H9 (cell line): ENCODE measurements around the gene GGA3. TPM values are rescaled to one million over a fixed set of nuclear protein-coding genes. Genes with fewer than 3 reads are reported as not detected.

Experiments used
- DNase-seq: peaks from one replicate; pipeline ENCODE4 v3.0.0-alpha.2; 2017
- H2AFZ ChIP-seq: one replicate; pipeline ENCODE4 v1.6.1; 2013; ENCODE audit warnings: mild to moderate bottlenecking, low read length, control low read depth, moderate library complexity
- H2AK5ac ChIP-seq: 2 replicates; pipeline ENCODE4 v1.6.1; 2013; ENCODE audit warnings: low read length, control low read depth, mixed read lengths; ENCODE audit not compliant: insufficient read length
- H2BK120ac ChIP-seq: one replicate; pipeline ENCODE4 v1.6.1; 2013; ENCODE audit warnings: low read depth, mild to moderate bottlenecking, low read length, control low read depth, inconsistent platforms; ENCODE audit not compliant: poor library complexity, severe bottlenecking
- H2BK12ac ChIP-seq: 2 replicates; pipeline ENCODE4 v1.6.1; 2013; ENCODE audit warnings: low read length, control low read depth, mixed read lengths, low read depth; ENCODE audit not compliant: insufficient read length
- H2BK15ac ChIP-seq: 2 replicates; pipeline ENCODE4 v1.6.1; 2013; ENCODE audit warnings: low read depth, low read length, control low read depth
- H2BK20ac ChIP-seq: one replicate; pipeline ENCODE4 v1.6.1; 2013; ENCODE audit warnings: low read depth, mild to moderate bottlenecking, low read length, control low read depth, inconsistent platforms; ENCODE audit not compliant: poor library complexity, severe bottlenecking
- H2BK5ac ChIP-seq: 2 replicates; pipeline ENCODE4 v1.6.1; 2013; ENCODE audit warnings: low read length, control low read depth, mixed read lengths; ENCODE audit not compliant: insufficient read length
- H3K14ac ChIP-seq: 2 replicates; pipeline ENCODE4 v1.6.1; 2013; ENCODE audit warnings: low read length, control low read depth; ENCODE audit not compliant: insufficient read depth
- H3K18ac ChIP-seq: 2 replicates; pipeline ENCODE4 v1.6.1; 2013; ENCODE audit warnings: low read depth, mild to moderate bottlenecking, mixed read lengths, low read length, control low read depth; ENCODE audit not compliant: insufficient read length
- H3K23ac ChIP-seq: 2 replicates; pipeline ENCODE4 v1.6.1; 2013; ENCODE audit warnings: low read length, control low read depth, mixed read lengths, low read depth; ENCODE audit not compliant: insufficient read length
- H3K23me2 ChIP-seq: 2 replicates; pipeline ENCODE4 v1.6.1; 2013; ENCODE audit warnings: low read depth, mild to moderate bottlenecking, mixed read lengths, low read length, control low read depth; ENCODE audit not compliant: insufficient read length, poor library complexity, severe bottlenecking
- H3K27ac ChIP-seq: 2 replicates; pipeline ENCODE4 v1.5.1; 2013; ENCODE audit warnings: low read length, control low read depth, mixed read lengths, low read depth; ENCODE audit not compliant: insufficient read length
- H3K27me3 ChIP-seq: 2 replicates; pipeline ENCODE4 v1.6.1; 2013; ENCODE audit warnings: low read length, control low read depth, inconsistent platforms; ENCODE audit not compliant: insufficient read depth
- H3K4ac ChIP-seq: 2 replicates; pipeline ENCODE4 v1.6.1; 2013; ENCODE audit warnings: low read depth, mild to moderate bottlenecking, control low read depth, inconsistent platforms, low read length, moderate library complexity
- H3K4me1 ChIP-seq: 2 replicates; pipeline ENCODE4 v1.6.1; 2013; ENCODE audit warnings: low read length, control low read depth, inconsistent platforms; ENCODE audit not compliant: insufficient read depth
- H3K4me2 ChIP-seq: 2 replicates; pipeline ENCODE4 v1.6.1; 2013; ENCODE audit warnings: low read length, control low read depth, mixed read lengths; ENCODE audit not compliant: insufficient read length, insufficient read depth
- H3K56ac ChIP-seq: 2 replicates; pipeline ENCODE4 v1.6.1; 2013; ENCODE audit warnings: low read depth, mild to moderate bottlenecking, mixed read lengths, low read length, control low read depth; ENCODE audit not compliant: insufficient read length
- H3K79me1 ChIP-seq: 2 replicates; pipeline ENCODE4 v1.6.1; 2013; ENCODE audit warnings: low read depth, mild to moderate bottlenecking, moderate library complexity, low read length, control low read depth, inconsistent platforms; ENCODE audit not compliant: insufficient read depth, poor library complexity, severe bottlenecking
- H3K79me2 ChIP-seq: 2 replicates; pipeline ENCODE4 v1.6.1; 2013; ENCODE audit warnings: low read length, control low read depth, inconsistent platforms; ENCODE audit not compliant: insufficient read depth
- H3K9ac ChIP-seq: 2 replicates; pipeline ENCODE4 v1.6.1; 2013; ENCODE audit warnings: low read length, control low read depth, mixed read lengths; ENCODE audit not compliant: insufficient read length; ENCODE audit errors: extremely low read depth
- H3K9me3 ChIP-seq: one replicate; pipeline ENCODE4 v1.6.1; 2013; ENCODE audit warnings: low read depth, low read length, inconsistent platforms; ENCODE audit not compliant: control insufficient read depth
- H3T11ph ChIP-seq: one replicate; pipeline ENCODE4 v1.6.1; 2013; ENCODE audit warnings: mild to moderate bottlenecking, low read length, control low read depth, inconsistent platforms
- H4K20me1 ChIP-seq: one replicate; pipeline ENCODE4 v1.6.1; 2013; ENCODE audit not compliant: control insufficient read depth, insufficient read length, insufficient read depth
- H4K5ac ChIP-seq: 2 replicates; pipeline ENCODE4 v1.6.1; 2013; ENCODE audit warnings: low read depth, mild to moderate bottlenecking, mixed read lengths, low read length, control low read depth; ENCODE audit not compliant: insufficient read length
- H4K8ac ChIP-seq: replicated peaks from 2 replicates; pipeline ENCODE4 v1.6.1; 2013; ENCODE audit warnings: low read length, control low read depth, mixed read lengths, low read depth; ENCODE audit not compliant: insufficient read length
- H4K91ac ChIP-seq: 2 replicates; pipeline ENCODE4 v1.6.1; 2013; ENCODE audit warnings: low read depth, mild to moderate bottlenecking, moderate library complexity, mixed read lengths, low read length, control low read depth; ENCODE audit not compliant: insufficient read length
- H3K27ac Mint-ChIP-seq, 3 experiments: 2 replicates in 2 of 3; 3 replicates in 1 of 3; pipeline ENCODE4 v1.8.0; 2020 to 2021; ENCODE audit warnings: mixed read lengths in 3 of 3, mild to moderate bottlenecking in 1 of 3, moderate library complexity in 1 of 3
- H3K27me3 Mint-ChIP-seq: 2 replicates; pipeline ENCODE4 v1.8.0; 2021; ENCODE audit warnings: low read depth, mild to moderate bottlenecking, moderate library complexity, mixed read lengths
- H3K36me3 Mint-ChIP-seq, 3 experiments: 2 replicates in 2 of 3; 3 replicates in 1 of 3; pipeline ENCODE4 v1.8.0; 2020 to 2021; ENCODE audit warnings: low read depth in 3 of 3, mixed read lengths in 3 of 3; ENCODE audit not compliant: insufficient read depth in 1 of 3
- H3K4me1 Mint-ChIP-seq, 2 experiments: 2 replicates each; pipeline ENCODE4 v1.8.0; 2020; ENCODE audit warnings: mixed read lengths in 2 of 2
- H3K4me3 Mint-ChIP-seq, 2 experiments: 2 replicates in 1 of 2; 3 replicates in 1 of 2; pipeline ENCODE4 v1.8.0; 2020 to 2021; ENCODE audit warnings: mild to moderate bottlenecking in 2 of 2, mixed read lengths in 2 of 2, moderate library complexity in 1 of 2
- H3K9me3 Mint-ChIP-seq, 2 experiments: 2 replicates in 1 of 2; 3 replicates in 1 of 2; pipeline ENCODE4 v1.8.0; 2020; ENCODE audit warnings: mild to moderate bottlenecking in 2 of 2, mixed read lengths in 2 of 2, moderate library complexity in 1 of 2
- WGBS: extraction: QIAGEN DNeasy Blood & Tissue Kit; methylation state at CpG from one replicate; pipeline ENCODE4 v1.1.7; 2013; ENCODE audit warnings: missing lambda C conversion rate, low lambda C conversion rate, mixed read lengths; ENCODE audit not compliant: insufficient read length; ENCODE audit errors: extremely low coverage; 5-methylcytosine and 5-hydroxymethylcytosine counted together
- total RNA-seq: library from RNA; stranded (reverse); gene quantifications from 2 replicates; pipeline ENCODE4 v1.2.1, GENCODE V29; 2021
- TF ChIP-seq, protein P1 (sequence below): fragments of 200-600 bp; sonication (generic); conservative IDR thresholded peaks from 3 replicates; pipeline ENCODE4 v1.8.0; 2021; ENCODE audit warnings: antibody characterized with exemption, mild to moderate bottlenecking

Gene GGA3
- total RNA-seq, 1 experiment from 2014 or later: 50.3 TPM

DNA sequence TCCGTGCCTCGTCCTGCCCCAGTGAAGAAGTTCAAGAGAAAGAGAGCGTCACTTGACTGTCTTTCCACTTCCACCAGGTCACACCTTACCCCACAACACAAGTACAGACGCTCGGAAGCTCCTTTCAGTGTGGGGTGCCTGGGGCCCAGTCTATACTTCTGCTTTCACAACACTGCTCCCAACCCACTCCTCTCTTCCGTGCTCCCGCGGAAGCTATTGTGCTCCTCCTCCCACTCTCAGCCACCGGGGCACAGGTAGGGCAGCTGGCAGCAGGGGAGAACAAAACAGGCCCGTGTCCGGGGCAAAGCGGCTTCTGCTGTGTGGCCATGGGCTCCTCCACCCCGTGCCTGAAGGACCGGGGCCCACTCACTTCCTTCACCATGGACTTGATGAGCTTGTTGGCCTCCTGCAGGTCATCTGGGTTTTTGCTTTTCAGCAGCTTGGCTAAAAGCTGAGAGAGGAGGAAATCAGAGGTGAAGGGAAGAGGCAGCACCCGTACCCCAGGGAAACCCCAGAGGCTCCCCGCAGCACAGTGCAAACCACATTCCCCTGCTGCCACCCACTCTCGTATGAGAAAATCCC, 18.9 kb downstream of the GGA3 start:
- H3K23ac ChIP-seq: no peak overlapping the region
- no peak overlapping the region for H3K14ac ChIP-seq
- H2BK5ac ChIP-seq: no peak overlapping the region
- H3K36me3 Mint-ChIP-seq: peaks cover 33 to 76% (median 76%) of the 10 kb centered on the region in 3 experiments; a peak in 6 of 7 replicates
- no peak overlapping the region for H3K4me3 Mint-ChIP-seq
- H2BK12ac ChIP-seq: no peak overlapping the region
- H3K4me2 ChIP-seq: no peak overlapping the region
- no peak overlapping the region for H2AFZ ChIP-seq
- no peak overlapping the region for H4K91ac ChIP-seq
- no peak overlapping the region for H2BK15ac ChIP-seq
- peaks cover 8 to 15% of the 10 kb centered on the region in 2 experiments for H3K4me1 Mint-ChIP-seq
- H3K27me3 Mint-ChIP-seq: no peaks in the 10 kb centered on the region
- no peak overlapping the region for H3K18ac ChIP-seq
- H3K27me3 ChIP-seq: no peaks in the 10 kb centered on the region
- H3K4me1 ChIP-seq: no peaks in the 10 kb centered on the region
- H2AK5ac ChIP-seq: no peak overlapping the region
- no peak overlapping the region for H2BK20ac ChIP-seq
- no peak overlapping the region for H2BK120ac ChIP-seq
- no peak overlapping the region for H3K56ac ChIP-seq
- WGBS: no CpG with 5 or more reads among the region's 17 CpGs
- TF ChIP-seq, protein P1, sequence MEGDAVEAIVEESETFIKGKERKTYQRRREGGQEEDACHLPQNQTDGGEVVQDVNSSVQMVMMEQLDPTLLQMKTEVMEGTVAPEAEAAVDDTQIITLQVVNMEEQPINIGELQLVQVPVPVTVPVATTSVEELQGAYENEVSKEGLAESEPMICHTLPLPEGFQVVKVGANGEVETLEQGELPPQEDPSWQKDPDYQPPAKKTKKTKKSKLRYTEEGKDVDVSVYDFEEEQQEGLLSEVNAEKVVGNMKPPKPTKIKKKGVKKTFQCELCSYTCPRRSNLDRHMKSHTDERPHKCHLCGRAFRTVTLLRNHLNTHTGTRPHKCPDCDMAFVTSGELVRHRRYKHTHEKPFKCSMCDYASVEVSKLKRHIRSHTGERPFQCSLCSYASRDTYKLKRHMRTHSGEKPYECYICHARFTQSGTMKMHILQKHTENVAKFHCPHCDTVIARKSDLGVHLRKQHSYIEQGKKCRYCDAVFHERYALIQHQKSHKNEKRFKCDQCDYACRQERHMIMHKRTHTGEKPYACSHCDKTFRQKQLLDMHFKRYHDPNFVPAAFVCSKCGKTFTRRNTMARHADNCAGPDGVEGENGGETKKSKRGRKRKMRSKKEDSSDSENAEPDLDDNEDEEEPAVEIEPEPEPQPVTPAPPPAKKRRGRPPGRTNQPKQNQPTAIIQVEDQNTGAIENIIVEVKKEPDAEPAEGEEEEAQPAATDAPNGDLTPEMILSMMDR: no peak
- no peaks in the 10 kb centered on the region for H3K79me1 ChIP-seq
- peak overlapping the region in 1 of 3 experiments; percentile 68; a peak in 1 of 7 replicates for H3K27ac Mint-ChIP-seq
- peaks cover 4% of the 10 kb centered on the region for H4K20me1 ChIP-seq
- DNase-seq: no peak
- H3K9me3 ChIP-seq: no peaks in the 10 kb centered on the region
- H3K9me3 Mint-ChIP-seq: no peaks in the 10 kb centered on the region
- no peak overlapping the region for H4K5ac ChIP-seq
- no peak overlapping the region for H3K9ac ChIP-seq
- no peak overlapping the region for H4K8ac ChIP-seq
- H3K23me2 ChIP-seq: no peaks in the 10 kb centered on the region
- no peak overlapping the region for H3K27ac ChIP-seq
- H3T11ph ChIP-seq: no peak overlapping the region
- H3K4ac ChIP-seq: no peak overlapping the region
- H3K79me2 ChIP-seq: peaks cover 1% of the 10 kb centered on the region; the same call in 1 of the 2 replicates
